Activated naive CD4-positive, alpha-beta T cell treated with Interleukin-2 at 50 U/mL for 16 hours (primary cell): ENCODE results near the gene GYS1.
"Not testable (repeated sequence)": the region's sequence is repeated elsewhere in the genome, so short reads cannot be mapped to it uniquely, and the experiment has no call there.

Source experiments
- DNase-seq: peaks from one replicate; pipeline ENCODE4 v3.0.0-alpha.2; 2020

Gene GYS1

DNA sequence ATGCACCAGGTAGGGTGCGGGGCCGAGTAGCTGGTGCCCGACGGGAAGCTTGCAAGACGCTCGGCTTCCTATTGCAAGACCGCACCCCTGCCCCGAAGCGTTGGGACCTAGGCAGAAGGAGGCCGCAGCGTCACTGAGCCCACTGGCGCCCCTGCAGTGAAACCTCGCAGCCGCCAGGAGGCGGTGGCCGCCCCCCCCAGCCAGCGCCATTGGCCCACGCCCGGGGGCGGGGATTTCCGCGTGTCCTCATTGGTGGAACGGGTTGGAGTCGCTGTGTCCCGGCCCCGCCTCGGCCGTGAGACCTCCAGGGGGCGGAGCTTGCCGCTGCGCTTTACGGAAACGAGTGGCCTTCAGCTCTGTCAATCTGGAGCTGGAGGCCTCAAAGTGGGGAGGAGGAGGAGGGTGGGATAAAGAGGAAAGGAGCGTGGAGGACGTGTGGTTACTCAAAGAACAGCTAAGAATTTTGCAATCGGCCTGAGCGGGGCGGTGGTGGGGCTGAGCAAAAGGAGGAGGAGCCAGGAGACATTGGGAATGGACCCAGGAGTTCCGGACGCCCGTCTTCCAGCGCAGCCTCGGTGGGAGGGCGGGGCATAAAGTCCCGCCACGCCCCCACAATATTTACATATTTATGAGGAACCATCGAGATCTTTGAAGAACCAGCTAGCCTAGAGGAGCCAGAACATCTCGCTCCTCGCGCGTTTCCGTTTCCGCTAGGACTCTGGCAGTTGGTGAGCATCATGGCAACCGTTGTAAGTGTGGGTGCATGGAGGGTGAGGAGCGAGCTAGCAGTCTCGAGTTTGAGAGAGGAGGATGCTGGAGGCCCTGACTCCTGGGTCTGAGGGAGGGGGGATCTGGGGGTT, at the start of gene GYS1, which contains the start of gene RUVBL2:
TSS of gene GYS1 (minus strand) at position 135 of the 860 bp plus-strand sequence. CDS start 197 bp downstream, outside the sequence.
TSS of gene RUVBL2 (plus strand) at position 713 of the 860 bp plus-strand sequence. CDS start at position 738, 25 bp downstream.
- peak; percentile 100 for DNase-seq

DNA sequence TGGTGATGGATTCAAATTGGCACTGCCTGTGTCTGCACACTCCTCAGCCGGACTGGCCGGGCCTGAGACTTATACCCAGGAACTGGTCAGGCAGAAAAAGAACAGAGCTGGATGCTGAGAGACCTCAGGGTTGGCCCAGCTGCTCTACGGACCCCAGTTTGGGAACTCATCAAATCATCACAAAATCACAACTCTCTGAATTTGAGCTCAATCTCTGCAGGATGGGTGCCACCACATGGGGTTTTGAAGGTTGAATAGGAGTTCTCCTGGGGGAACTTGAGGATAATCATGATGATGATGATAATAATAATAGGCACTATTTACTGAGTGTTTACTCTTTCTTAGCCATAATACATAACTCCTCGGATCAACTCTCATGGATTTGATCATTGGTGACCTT, 49.6 kb upstream of the GYS1 start:
- not testable (repeated sequence) for DNase-seq

DNA sequence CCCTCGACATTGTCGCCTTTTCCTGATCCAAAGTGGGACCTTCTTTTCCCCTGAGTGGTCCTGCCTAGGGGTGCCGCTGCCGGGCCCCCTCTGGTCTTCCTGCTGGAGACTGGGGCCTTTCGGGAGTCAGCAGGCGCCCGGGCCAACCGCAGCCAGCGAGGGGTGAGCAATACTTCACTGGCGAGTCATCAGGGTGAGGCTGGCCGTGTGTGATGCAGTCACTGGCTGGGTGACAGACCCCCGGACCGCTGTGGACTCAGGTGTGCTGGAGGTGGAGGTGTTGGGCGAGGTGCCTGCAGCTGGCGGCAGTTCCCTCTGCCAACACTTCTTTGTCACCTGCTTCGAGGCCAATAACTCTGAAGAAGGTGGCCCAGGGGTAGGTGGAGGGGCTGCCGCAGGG, 49.1 kb upstream of the GYS1 start:
- no peak for DNase-seq

DNA sequence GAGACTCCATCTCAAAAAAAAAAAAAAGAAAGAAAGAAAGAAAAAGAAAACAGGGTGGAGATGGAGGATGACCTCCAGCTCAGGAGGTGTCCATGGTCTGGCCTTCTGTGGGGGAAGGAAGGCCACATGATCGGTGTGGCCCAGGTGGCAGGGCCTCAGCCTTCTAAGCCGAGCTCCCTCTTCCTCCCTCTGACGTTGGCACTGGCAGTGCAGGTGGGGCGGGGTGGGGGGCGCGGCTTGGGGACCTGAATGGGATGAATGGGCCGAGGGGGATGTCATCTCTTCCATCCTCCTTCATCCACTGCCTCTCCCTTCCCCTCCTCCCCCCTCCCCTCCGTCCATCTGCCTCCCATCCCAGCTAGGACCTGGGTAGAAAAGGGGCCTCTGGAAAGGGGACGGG, 46.6 kb upstream of the GYS1 start:
- DNase-seq = not testable (repeated sequence)

DNA sequence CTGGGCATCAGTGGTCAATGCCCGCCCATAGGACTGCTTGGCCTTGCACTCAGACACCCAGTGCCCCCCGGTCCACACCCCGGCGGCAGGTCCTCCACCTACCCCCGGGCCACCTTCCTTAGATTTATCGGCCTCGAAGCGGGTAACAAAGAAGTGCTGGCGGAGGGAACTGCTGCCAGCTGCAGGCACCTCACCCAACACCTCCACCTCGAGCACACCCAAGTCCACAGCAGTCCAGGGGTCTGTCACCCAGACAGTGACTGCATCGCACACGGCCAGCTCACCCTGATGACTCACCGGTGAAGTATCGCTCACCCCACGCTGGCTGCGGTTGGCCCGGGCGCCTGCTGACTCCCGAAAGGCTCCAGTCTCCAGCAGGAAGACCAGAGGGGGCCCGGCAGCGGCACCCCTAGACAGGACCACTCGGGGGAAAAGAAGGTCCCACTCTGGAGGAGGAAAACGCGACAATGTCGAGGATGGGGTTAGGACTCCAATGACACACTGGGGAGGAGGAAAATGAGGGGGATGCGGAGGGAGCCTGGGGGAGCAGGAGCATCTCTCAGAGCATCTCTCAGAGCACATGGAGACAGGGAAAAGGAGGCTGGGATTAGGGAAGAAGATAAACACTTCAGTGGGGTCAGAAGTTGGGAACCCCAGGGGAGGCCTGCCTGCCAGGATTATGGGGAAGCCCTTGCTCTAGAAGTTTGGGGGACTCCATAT, 45.6 kb upstream of the GYS1 start:
- DNase-seq = not testable (repeated sequence)

DNA sequence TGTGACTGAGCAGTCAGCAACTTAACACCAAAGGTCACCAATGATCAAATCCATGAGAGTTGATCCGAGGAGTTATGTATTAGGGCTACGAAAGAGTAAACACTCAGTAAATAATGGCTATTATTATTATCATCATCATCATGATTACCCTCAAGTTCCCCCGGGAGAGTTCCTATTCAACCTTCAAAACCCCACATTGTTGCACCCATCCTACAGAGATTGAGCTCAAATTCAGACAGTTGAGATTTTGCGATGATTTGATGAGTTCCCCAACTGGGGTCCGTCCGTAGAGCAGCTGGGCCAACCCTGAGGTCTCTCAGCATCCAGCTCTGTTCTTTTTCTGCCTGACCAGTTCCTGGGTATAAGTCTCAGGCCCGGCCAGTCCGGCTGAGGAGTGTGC, 45.0 kb upstream of the GYS1 start:
- DNase-seq = not testable (repeated sequence)

DNA sequence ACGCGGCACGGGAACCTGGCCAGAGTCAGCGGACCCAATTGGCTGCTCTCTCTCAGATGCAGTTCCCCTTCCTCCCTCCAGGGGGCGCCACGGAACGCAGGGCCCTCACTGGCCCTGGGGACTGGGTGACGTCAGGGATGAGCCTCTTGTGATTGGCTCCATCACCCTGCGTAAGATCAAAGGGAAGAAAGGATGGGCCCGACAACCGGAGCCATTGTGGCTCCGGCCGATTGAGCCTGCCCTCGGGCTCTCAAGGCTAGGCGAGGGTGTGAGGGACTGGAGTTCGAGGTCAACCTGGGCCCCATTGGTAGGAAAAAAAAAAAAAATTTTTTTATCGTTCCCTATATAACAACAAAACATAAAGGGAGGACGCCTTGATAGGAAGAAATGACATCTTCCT, 43.7 kb upstream of the GYS1 start, which contains the start of gene CGB1:
TSS of gene CGB1 (minus strand) at position 81 of the 400 bp plus-strand sequence. CDS start 184 bp downstream, outside the sequence.
- DNase-seq = peak; percentile 40

DNA sequence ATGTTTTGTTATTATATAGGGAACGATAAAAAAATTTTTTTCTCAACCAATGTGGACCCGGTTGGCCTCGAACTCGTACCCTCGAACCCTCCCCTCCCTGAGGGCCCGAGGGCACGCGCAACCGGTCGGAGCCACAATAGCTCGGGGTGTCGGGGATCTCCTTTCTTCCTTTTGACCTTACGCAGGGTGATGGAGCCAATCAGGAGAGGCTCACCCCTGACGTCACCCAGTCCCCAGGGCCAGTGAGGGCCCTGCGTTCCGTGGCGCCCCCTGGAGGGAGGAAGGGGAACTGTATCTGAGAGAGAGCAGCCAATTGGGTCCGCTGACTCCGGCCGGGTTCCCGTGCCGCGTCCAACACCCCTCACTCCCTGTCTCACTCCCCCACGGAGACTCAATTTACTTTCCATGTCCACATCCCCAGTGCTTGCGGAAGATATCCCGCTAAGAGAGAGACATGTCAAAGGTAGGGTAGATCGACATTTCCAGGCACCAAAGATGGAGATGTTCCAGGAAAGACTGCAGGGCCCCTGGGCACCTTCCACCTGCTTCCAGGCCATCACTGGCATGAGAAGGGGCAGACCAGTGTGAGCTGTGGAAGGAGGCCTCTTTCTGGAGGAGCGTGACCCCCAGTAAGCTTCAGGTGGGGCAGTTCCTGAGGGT, 38.7 kb upstream of the GYS1 start, which contains the start of gene CGB2:
TSS of gene CGB2 (plus strand) at position 249 of the 660 bp plus-strand sequence. CDS start at position 455, 206 bp downstream.
- peak; percentile 54 for DNase-seq

DNA sequence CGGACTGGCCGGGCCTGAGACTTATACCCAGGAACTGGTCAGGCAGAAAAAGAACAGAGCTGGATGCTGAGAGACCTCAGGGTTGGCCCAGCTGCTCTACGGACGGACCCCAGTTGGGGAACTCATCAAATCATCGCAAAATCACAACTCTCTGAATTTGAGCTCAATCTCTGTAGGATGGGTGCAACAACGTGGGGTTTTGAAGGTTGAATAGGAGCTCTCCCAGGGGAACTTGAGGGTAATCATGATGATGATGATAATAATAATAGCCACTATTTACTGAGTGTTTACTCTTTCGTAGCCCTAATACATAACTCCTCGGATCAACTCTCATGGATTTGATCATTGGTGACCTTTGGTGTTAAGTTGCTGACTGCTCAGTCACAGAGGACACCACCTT, 37.2 kb upstream of the GYS1 start:
- DNase-seq = not testable (repeated sequence)

DNA sequence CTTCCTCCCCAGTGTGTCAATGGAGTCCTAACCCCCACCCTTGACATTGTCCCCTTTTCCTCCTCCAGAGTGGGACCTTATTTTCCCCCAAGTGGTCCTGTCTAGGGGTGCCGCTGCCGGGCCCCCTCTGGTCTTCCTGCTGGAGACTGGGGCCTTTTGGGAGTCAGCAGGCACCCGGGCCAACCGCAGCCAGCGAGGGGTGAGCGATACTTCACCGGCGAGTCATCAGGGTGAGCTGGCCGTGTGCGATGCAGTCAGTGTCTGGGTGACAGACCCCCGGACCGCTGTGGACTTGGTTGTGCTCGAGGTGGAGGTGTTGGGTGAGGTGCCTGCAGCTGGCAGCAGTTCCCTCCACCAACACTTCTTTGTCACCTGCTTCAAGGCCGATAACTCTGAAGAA, 36.6 kb upstream of the GYS1 start:
- not testable (repeated sequence) for DNase-seq

DNA sequence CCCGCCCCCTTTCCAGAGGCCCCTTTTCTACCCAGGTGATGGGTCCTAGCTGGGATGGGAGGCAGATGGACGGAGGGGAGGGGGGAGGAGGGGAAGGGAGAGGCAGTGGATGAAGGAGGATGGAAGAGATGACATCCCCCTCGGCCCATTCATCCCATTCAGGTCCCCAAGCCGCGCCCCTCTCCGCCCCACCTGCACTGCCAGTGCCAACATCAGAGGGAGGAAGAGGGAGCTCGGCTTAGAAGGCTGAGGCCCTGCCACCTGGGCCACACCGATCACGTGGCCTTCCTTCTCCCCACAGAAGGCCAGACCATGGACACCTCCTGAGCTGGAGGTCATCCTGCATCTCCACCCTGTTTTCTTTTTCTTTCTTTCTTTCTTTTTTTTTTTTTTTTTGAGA, 35.6 kb upstream of the GYS1 start:
- not testable (repeated sequence) for DNase-seq

DNA sequence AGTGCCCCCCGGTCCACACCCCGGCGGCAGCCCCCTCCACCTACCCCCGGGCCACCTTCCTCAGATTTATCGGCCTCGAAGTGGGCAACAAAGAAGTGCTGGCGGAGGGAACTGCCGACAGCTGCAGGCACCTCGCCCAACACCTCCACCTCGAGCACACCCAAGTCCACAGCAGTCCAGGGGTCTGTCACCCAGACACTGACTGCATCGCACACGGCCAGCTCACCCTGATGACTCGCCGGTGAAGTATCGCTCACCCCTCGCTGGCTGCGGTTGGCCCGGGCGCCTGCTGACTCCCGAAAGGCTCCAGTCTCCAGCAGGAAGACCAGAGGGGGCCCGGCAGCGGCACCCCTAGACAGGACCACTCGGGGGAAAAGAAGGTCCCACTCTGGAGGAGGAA, 32.5 kb upstream of the GYS1 start:
- DNase-seq = not testable (repeated sequence)

DNA sequence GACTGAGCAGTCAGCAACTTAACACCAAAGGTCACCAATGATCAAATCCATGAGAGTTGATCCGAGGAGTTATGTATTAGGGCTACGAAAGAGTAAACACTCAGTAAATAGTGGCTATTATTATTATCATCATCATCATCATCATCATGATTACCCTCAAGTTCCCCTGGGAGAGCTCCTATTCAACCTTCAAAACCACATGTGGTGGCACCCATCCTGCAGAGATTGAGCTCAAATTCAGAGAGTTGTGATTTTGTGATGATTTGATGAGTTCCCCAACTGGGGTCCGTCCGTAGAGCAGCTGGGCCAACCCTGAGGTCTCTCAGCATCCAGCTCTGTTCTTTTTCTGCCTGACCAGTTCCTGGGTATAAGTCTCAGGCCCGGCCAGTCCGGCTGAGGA, 32.0 kb upstream of the GYS1 start:
- DNase-seq = not testable (repeated sequence)

DNA sequence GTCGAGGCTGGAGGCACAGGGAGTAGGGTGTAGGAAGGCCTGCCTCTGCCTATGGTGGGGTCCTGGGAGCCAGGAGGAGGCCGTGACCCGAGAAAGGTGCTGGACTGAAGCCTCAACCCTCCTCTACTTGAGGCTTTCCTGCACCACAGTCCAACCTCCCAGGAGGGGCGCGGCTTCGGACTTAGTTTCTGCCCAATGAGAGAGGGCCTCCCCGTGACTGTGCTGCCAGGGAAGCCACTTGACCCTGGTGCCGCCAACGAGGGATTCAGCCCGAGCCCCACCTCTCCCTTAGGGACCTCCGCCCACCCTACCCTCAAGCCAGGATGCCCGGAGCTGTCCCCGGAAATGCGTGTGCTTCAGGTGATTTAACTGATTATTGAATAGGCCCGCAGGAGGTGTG, 31.1 kb upstream of the GYS1 start, which contains the start of gene CGB3:
TSS of gene CGB3 (minus strand) at position 101 of the 400 bp plus-strand sequence. CDS start 362 bp downstream, outside the sequence.
- DNase-seq = not testable (repeated sequence)

DNA sequence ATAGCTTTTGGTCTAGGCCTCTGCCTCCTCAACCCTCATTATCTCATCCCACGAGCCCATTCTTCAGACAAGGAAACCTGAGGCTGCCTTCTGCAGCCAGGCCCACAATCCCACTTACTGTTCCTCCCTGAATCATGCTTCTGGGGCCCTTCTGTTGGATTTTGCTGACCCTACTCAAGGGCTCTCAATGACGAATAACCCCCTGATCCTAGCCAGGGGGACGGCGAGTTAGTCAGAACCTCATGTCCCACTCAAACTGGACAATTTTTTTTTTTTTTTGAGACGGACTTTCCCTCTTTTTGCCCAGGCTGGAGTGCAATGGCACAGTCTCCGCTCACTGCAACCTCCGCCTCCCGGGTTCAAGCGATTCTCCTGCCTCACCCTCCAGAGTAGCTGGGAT, 29.0 kb upstream of the GYS1 start:
- no peak for DNase-seq

DNA sequence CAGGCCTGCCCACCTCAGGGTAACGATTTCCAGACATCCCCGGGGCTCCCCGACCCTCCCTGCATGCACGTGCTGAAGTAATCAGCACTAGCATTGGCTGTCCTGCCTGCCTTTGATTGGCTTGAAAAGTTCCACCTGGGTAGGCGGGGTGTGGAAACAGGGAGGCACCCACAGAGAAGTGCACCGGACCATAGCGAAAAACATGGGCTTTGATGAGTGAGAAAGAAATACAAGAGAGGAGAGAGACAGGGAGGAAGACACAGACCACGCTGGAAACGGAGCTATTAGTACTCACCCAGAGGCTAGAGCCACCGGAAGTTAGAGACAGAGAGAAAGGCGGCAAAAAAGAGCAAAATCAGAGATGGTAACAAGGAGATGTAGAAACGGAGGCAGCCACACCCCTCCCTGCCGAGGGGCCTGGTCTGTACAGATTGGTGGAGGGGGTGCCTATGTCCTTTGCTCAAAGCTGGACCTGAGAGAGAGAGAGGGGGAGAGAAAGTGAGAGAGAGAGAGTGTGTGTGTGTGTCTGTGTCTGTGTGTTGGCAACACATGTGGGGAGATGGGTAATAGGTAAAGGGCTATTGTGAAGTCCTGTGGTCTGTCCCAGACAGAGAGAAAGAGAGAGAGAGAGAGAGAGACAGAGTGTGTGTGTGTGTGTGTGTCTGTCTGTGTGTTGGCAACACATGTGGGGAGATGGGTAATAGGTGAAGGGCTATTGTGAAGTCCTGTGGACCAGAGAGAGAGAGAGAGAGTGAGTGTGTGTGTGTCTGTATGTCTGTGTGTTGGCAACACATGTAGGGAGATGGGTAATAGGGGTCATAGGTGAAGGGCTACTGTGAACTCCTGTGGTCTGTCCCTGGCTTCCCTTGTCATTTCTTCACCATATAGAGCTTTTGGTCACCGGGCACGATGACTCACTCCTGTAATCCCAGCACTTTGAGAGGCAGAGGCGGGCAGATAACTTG, 28.1 kb upstream of the GYS1 start:
- no peak for DNase-seq

DNA sequence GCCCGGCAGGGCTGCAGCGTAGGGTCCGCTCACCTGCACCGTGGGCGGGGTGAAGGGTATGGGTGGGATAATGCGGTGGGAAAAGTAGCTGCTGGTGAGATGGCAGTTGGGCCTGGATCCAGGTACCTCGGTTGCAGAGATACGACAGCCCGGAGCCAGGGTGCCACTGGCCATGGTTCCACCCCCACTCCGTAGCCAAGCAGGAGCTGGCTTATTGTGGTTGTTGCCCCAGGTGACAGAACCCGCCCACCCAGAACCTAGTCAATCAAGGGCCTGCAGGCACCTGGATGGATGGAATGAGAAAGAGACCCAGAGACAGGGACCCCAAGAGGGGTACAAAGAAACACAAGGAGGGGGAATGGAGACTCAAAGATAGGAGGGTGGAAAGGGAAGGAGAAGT, 27.2 kb upstream of the GYS1 start:
- DNase-seq = no peak

DNA sequence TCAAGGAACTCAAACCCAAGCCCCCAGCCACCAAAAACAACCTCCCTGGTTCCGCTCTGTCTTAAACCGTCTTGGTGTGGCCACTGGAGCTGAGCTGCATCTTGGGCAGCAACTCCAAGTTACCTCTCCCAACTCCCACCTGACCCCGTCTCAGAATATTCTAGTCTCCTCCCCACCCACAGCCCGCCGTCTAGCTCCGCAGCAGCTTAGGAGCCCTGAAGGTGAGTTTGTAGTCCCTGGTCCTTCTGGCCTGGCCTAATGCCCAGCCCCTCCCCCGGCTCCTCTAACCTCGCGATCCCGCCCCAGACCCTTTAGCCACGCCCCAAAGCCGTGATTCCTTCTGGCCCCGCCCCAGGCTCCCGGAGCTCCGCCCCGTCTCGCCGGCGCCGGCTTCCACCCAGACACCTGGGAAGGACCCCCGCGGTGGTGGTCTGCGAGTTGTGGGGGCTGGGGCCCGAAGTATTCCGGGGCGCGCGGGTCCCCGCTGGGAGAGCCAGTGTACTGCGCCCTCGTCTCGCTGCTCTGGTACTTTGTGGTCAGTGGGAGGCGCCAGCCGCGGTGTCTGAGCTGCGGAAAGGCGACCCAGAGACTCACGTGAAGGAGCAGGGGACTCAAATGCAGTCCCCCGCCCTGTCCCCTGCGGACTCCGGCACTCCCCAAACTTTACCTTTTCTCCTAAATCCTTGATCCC, 26.3 kb upstream of the GYS1 start:
- DNase-seq = peak; percentile 67

DNA sequence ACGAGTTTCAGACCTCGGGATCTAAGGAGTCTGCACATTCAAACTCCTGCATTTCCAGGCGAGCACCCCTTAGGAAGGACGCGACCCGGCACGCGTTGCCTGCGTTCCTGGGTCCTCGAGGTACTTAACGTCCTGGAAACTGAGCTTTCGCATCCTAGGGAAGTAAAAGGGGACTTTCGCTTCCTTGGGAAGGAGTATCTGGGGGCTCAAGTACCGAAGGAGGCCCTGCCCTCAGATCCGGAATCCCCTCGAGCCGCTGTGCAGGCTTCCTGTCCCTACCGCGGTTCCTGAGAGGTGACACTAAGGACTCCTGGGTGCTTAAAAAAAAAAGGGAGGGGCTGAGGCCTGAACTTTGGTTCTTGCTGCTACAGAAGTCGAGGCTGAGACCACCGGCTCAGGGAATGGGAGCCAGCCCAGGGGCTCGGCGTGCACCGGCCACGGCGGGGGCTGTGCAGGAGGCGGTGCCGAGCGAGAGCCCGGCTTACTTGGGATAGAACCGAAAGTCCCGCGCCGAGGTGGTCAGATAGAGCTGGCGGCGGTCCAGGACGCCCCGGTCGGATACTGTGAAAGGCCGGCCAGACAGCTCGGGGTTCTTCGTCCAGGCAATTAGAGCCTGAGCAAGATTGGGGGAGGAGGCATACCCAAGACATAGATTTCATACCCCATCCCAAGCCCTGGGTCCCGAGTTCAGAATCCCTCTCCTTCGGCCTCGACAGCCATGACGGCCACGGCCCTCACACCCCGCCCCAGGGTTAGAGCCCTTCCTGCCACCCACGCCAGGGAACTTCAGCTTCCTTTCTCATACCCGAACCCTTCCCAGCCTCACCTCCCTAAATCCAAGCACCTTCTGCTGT, 25.5 kb upstream of the GYS1 start:
- DNase-seq = peak; percentile 24
